Effector CD8-positive, alpha-beta T cell (primary cell): ENCODE measurements around the gene PCED1B.

Source experiments
- DNase-seq: peaks from one replicate; lab custom pipeline; 2025; lab: John Stamatoyannopoulos, UW

The PCED1B gene

GRCh38 chr12:47231456-47231855 lies 152.0 kb downstream of the PCED1B start:
- no peak for DNase-seq

GRCh38 chr12:47234576-47235141 lies 155.2 kb downstream of the PCED1B start:
- DNase-seq = no peak

GRCh38 chr12:47235258-47236040 lies 156.0 kb downstream of the PCED1B start:
- DNase-seq = no peak

DNA sequence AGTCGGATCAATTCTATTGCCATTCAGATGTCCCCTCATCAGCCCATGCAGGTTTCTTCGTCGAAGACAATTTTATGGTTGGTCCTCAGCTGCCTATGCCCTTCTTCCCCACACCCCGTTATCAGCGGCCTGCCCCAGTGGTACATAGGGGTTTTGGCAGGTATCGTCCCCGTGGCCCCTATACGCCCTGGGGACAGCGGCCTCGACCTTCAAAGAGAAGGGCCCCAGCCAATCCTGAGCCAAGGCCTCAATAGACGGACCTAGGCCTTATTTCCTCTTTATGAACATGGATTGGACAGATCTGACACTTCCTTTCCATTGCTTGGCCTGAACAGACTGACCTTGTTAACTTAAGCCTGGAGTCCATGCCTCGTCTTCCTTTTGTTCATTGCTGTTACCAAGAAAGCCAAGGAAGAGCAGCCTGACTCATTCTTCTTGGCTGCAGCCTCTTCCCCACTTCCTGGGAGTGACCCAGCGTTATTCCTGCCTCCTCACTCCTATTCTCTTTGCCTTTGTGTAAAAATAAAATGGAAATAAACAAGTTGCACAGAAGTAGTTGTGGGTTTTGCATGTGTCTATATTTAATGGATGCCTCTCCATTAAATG lies 156.8 kb downstream of the PCED1B start:
- DNase-seq = no peak

DNA sequence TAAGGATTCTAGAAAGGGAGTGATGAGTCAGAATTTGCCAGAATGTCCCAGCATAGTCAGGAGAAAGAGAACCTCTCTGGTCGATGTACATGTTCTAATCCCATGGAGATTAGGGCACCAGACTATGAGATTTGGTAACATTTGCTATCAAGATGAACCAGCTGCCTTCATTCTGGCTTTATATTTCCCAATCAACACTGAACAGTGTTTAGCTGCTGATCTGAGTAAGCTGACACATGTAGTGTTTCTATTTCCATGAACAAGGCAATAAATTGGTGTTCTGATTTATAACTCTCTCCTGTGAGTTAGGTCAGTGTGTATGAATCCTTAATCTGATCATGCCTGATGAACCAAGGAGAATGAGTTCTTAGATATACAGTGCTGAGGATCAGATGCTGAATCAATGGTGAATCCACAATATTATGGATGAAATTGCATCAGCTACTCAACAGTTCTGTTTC lies 158.4 kb downstream of the PCED1B start:
- no peak for DNase-seq

DNA sequence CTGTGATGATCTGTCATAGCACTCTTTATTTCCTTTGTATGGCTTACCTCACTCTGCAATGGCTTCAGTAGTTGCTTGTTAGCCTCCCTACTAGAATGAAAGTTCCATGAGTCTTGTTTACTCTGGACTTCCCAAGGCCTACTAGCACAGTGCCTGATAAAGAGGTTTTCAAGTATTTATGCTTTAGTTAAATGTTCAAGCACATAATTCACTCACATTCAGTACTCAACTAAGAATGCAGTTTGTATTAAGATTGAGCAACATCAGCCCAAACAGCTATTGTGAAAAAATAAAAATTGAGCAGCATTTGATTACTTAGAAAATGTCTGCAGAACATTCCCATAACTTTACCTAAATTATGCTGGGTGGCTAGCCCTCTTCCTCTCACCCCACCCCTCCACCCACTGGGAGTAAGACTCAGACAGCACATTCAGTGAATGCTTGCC lies 159.3 kb downstream of the PCED1B start:
- no peak for DNase-seq

GRCh38 chr12:47242426-47242825 lies 163.0 kb downstream of the PCED1B start:
- no peak for DNase-seq

GRCh38 chr12:47244835-47245234 lies 165.4 kb downstream of the PCED1B start:
- DNase-seq = no peak

DNA sequence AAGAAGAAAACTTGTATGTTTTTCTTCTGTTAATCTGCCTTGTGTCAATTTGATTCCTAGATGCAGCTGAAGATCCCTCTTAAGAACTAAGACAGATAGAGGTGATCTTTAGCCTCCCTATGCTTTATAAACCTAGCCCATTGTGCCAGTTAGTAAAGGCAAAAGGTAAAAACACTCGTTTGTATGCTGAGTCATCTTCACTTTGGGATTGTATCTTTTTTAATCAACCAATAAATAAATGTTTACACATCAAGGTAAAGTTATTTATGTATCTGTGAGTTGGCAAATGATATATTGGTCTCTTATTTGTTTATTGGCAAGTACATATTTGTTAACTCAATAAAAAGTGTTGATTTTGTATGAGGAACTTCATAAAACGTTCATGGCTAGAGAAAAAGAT lies 166.2 kb downstream of the PCED1B start:
- DNase-seq = no peak

- no peak for DNase-seq
Measured at GRCh38 chr12:47247418-47247817, 168.0 kb downstream of the PCED1B start.

GRCh38 chr12:47249082-47249481 lies 169.7 kb downstream of the PCED1B start:
- DNase-seq = no peak

DNA sequence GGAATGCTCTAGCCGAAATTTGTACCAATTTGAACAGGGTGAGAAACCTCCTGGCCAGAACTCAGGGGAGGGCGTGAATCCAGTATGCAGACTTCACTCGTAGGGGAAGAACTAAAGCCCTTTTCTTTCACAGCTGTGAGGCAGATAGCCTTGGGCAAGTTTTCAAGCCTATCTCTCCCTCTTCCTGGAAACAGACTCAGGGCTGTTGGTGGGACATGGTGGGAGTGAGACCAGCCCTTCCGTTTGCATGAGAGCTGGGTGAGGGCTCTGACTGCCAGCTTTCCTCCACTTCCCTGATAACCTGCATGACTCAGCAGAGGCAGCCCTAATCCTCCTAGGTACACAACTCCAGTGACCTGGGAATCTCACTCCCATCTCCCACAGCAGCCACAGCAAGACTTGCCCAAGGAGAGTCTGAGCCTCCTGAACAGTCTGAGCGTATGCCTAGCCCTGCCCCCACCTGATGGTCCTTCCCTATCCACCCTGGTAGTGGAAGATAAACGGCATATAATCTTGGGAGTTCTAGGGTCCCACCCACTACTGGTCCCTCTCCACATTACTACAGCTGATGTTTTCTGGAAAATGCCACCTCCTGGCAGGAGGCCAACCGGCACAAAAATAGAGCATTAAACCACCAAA lies 170.4 kb downstream of the PCED1B start:
- DNase-seq = no peak

DNA sequence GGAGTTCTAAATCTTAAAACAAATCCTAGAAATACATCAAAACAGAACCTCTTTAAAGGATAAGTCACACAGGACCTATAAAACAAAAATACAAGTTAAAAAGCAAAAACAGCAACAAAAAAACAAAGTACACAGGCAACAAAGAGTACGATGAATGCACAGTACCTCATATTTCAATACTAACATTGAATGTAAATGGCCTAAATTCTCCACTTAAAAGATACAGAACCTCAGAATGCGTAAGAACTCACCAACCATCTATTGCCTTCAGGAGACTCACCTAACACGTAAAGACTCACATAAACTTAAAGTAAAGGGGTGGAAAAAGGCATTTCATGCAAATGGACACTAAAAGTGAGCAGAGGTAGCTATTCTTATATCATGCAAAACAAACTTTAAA lies 172.5 kb downstream of the PCED1B start:
- no peak for DNase-seq

GRCh38 chr12:47264951-47265350 lies 185.5 kb downstream of the PCED1B start:
- DNase-seq = no peak

DNA sequence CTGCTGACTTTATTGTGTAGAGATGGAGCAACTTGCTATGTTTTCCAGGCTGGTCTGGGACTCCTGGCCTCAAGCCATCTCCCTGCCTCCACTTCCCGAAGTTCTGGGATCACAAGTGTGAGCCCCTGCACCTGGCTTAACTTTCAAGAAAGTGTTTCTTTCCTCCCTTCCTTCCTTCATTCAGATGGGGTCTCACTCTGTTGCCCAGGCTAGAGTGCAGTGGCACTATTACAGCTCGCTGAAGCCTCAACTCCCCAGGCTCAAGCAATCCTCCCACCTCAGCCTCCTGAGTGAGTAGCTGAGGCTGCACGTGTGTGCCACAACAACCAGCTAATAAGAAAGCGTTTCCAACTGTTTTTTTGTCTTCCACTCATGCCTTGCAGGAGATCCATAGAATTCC lies 186.0 kb downstream of the PCED1B start:
- DNase-seq = no peak

DNA sequence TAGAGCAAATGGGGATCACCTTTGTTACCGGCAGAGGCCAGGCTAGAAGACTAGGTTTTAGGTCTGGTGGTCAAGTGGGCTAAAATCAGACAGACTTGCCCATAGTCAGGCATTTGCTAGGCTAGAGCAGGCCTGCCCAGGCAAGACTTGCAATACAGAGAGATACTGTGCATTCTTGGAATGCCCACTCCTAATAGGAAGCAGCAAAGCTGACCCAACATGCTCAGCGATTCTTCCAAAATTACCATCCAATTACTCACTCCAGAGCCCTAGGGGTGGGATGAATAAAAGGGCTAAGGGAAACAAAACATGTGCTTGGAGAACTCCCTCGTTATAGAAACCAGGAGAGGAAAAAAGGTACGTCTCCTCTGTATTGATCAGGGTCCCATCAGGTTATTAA lies 188.2 kb downstream of the PCED1B start:
- no peak for DNase-seq

DNA sequence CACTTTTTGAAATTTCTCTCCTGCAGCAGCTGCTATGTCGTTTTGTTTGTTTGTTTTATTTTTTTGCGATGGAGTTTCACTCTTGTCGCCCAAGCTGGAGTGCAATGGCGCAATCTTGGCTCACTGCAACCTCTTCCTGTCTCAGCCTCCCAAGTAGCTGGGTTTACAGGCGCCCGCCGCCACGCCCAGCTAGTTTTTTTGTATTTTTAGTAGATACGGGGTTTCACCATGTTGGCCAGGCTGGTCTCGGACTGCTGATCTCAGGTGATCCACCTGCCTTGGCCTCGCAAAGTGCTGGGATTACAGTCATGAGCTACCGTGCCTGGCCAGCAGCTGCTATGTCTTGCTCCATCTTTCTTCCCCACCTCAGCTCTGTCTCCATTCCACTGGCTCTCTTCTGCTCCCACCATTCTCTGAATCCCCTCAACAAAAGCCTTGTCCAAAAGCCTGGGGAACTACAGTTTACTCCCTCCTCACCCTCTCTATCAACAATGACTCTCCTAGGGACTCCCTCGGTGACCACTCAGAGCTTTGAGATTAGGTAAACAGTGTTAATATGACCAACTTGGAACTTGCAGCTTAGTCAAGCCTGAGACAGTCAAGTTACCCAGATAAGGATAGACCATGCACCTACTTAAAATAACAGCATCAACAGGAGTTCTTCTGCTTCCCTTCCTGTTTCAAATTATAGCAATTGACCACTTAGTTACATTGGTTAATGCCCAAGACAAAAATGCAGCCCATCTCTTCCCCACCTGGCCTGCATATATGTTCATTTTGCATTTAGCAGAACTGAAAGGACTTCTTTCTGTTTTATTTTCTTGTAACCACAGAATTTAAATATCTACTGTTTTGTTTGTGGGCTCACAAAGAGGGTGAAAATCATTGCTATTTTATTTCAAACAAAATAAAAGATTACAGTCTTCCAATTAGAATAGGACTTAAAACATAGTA lies 189.4 kb downstream of the PCED1B start:
- DNase-seq = no peak

DNA sequence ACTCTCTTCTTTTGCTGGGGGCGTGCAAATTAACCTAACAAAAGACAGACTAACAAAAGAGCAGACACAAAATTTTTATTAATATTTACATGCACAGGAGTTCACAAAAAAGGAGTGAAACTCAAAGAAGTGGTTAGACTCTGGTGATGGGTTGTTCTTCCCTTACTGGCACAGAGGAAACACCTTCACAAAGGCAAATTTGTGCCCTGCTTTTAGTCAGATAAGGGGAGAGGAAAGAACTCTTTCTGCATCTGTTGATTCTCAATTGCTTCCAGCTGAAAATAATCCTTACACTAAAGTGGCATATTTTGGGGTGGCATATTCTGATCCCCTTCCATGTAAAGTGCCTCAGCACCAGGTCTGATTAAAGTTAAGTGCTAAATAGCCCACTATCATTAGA lies 190.5 kb downstream of the PCED1B start:
- no peak for DNase-seq

DNA sequence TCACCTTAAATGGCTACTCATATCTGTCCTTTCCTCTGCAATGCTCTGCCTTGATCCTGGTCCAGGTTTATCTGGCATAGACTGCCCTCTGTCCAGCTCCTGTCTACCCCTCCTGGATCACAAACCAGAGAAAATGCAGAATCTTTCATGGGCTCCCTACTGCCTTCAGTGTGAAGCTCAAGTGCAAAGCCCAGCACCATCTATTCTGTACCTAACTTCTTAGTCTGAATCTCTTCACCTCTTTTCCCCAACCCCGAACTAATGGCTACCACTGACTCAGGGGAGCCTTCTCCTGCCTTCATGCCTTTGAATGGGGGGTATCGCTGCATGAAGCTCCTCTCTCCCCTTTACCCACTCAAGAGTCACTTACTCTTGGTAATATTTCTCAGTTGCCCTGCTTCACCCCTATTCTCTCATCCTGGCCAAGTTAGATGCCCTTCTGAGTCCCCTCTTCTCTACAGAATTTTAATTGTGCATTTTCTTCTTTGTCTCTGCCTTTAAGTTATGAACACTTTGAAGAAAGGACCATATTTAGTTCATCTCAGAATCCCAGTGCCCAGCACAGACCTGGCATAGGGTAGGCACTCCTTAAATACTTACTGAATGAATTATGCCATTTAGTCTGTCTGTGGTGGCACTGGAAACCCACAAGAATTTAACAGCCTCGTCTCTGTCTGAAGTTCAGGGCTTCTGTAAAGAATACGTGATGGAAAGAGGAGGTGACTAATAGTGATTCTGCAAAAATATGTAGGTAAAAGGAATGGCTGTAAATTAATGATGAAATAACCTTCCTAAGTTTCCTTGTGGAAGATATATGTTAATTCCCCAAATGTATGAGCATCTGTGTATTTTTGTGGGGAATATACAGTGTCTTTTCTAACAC lies 191.6 kb downstream of the PCED1B start:
- DNase-seq = no peak

DNA sequence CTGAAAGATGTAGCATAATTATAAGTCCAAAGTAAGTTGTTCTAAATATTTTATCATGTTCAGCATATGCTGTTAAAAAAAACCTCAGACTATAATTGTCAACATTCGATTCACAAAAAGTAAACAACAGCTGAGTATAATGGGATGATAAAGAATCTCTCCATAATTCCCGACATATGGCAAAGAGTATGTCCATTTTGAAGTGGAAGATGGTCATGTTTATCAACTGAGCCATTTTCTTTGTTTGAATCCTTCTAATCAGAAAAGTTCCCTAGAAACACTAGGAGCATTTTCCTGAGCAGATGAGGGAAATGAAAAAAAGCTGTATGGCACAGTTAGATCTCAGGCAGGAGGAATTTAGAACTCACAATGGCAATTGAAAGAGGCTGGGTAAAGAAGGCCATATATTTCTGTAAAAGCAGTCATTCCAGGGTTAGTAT lies 192.4 kb downstream of the PCED1B start:
- DNase-seq = no peak
